Activated T-helper 9 cell treated with anti-CD3 and anti-CD28 coated beads, Interleukin-2, amount 50 U/mL, for 16 hours (primary cell): Measurements from ENCODE around the gene SIN3A.
"Not testable (repeated sequence)": the region's sequence is repeated elsewhere in the genome, so short reads cannot be mapped to it uniquely, and the experiment has no call there.

Experiments used
- DNase-seq: peaks from one replicate; pipeline ENCODE4 v3.0.0-alpha.2; 2020; ENCODE audit warnings: low read depth

Gene SIN3A

GRCh38 chr15:75356006-75356405 lies 95.5 kb downstream of the SIN3A start:
- no peak for DNase-seq

DNA sequence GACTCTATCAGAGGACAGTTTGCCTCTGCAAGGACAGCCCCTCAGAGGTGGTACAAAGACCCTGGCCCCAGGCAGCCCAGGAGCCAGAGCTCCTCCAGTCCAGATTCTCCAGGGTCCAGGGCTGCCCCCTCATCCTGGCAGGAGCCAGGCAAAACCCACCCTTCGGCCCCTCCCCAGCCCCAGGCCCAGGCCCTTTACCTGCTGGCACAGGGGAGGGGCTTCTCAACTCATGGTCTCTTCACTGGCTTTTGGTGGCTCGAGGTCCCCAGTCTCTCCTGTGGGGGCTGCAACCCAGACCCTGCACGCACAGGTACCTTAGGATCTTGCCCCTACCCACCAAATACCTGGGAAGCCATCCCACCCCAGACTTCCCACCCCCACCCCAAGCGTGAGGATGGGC lies 96.1 kb downstream of the SIN3A start:
- no peak for DNase-seq

DNA sequence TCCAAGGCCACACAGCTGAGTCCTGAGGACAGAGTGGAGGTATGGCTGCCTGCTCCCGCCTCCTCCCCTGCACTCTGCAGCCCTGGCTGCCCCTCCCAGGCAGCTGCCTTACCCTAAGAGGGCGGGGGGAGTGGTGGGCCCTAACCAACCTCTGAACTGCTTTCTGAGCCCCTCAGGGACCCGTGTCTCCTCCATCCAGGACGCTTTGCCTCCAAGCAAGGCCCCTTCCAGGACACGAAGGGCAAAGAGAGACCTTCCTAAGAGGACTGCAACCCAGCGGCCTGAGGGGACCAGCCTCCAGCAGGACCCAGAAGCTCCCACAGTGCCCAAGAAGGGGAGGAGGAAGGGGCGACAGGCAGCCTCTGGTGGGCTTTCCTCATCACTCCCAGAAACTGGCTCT lies 97.0 kb downstream of the SIN3A start:
- no peak for DNase-seq

- no peak for DNase-seq
Observed at GRCh38 chr15:75353604-75354003, 97.9 kb downstream of the SIN3A start.

- DNase-seq, result no peak
Observed at GRCh38 chr15:75352186-75353080, 99.1 kb downstream of the SIN3A start.

- DNase-seq, result no peak
Observed at GRCh38 chr15:75350601-75351361, 100.7 kb downstream of the SIN3A start.

DNA sequence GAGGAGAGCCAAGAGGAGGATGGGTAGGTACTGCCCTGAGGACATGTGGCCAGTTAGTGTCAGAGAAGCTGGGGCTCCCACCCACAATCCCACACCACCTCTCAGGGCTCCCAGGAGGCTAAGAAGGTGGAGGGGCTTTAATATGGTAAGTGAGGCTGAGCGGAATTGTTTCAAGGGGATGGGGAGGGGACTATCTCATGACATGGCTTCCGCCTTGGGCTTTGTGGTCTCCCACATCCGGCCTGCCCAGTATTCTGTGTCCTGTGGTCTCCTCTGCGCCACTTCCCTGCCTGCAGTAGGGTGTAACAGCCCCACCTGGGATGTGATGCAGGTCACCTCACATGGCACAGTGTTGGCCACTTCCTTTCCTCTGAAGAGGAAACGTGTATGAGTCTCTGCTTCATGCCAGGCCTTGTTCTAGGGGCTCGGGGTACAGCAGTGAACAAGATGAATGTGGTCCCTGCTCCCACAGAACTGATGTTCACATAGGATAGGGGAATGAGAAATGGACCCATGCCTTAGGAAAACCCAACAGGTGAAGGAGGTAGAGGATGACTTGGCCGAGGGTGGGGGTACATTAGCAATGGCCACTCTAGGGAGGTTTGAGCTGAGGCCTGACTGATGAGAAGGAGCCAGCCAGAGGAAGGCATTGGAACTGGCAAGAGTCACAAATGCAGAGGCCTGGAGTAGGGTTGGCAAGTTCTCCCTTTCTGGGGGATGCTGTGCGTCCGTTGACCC lies 101.5 kb downstream of the SIN3A start:
- DNase-seq, result peak; percentile 46

- DNase-seq, result not testable (repeated sequence)
Observed at GRCh38 chr15:75349351-75349669, 102.2 kb downstream of the SIN3A start.

GRCh38 chr15:75348562-75349350 lies 102.7 kb downstream of the SIN3A start:
- DNase-seq, result no peak

- no peak for DNase-seq
Observed at GRCh38 chr15:75348034-75348561, 103.4 kb downstream of the SIN3A start.

DNA sequence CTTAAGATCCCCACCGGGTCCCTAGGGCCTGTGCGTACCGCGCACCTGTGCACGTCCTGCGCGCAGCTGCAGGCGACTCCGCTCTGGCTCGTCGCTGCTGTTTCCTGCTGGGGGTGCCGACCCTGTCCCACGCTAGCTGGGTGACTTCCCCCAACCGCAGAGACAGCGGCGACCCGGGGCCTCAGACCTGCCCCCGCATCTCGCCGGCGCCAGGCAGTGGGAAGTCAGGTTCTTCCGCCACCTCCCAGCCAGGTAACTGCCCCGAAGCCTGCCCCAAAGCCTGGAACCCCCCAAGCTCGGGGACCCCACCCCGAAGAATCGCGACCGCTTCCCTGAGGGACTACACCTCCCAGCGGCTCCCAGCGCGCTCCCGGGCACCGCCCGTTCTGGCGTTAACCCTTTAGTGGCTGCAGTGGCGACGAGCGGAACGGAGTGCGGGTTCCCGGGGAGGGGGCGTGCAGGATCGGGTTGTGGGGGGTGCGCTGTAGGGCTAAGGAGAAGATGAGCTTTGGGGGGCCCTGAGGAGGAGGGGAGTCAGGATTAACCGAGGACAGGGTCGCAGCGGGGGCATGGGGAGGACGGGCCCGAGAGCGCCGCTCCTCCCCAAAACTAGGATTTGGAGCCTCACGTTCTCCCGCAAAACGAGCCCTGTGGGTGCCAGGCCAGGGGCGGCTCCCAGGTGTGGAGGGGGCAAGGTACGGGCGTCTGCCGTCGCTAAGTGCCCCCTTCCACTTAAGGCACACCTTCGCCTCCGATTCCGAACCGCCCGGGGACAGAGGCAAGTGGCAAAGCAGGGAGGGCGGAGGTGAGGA lies 104.1 kb downstream of the SIN3A start:
- peak; percentile 34 for DNase-seq

DNA sequence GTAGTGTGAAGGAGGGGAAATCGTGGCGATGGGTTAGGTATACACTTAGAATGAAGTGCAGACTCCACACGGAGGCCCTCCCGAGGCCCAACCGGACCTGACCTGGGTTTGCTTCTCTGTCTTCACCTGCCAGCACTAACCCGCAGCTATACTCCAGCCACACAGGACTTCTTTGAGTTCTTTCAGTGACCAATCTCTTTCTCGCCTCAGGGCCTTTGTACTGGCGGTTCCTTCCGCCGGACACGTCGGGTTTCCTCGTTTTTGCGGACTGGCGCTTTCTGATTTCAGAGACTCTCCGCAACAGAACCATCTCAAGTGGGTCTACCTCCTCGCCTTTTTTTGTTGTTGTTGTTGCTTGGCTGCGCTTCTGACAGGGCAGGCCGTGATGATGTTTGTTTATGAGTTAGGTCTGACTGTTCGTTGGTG lies 104.7 kb downstream of the SIN3A start, which contains the start of gene NEIL1:
NEIL1 (plus strand) TSS at position 244 of the 426 bp plus-strand sequence. CDS start 1,867 bp downstream, outside the sequence.
- DNase-seq, result no peak

DNA sequence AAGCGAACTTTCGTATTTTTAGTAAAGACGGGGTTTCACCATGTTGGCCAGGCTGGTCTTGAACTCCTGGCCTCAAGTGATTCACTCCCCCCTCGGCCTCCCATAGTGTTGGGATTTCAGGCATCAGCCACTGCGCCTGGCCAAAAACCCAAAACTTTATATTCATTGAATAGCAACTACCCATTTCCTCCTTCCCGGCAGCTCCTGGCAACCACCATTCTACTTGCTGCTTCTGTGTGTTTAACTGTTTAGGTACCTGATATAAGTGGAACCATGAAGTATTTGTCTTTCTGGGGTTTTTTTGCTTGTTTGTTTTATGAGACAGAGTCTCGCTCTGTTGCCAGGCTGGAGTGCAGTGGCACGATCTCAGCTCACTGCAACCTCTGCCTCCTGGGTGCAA lies 107.5 kb downstream of the SIN3A start:
- not testable (repeated sequence) for DNase-seq

DNA sequence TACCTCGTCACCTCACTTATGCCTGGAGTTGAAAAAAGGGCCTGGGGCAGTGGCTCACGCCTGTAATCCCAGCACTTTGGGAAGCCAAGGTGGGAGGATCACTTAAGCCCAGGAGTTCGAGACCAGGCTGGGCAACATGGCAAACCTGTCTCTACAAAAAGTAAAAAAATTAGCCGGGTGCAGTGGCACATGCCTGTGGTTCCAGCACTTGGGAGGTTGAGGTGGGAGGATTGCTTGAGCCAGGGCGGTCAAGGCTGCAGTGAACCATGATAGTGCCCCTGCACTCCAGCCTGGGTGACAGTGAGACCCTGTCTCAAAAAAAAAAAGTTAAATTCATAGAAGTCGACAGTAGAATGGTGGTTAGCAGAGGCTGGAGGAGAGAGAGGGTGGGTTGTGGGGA lies 109.3 kb downstream of the SIN3A start:
- no peak for DNase-seq

- no peak for DNase-seq
Observed at GRCh38 chr15:75339531-75340240, 111.8 kb downstream of the SIN3A start.

DNA sequence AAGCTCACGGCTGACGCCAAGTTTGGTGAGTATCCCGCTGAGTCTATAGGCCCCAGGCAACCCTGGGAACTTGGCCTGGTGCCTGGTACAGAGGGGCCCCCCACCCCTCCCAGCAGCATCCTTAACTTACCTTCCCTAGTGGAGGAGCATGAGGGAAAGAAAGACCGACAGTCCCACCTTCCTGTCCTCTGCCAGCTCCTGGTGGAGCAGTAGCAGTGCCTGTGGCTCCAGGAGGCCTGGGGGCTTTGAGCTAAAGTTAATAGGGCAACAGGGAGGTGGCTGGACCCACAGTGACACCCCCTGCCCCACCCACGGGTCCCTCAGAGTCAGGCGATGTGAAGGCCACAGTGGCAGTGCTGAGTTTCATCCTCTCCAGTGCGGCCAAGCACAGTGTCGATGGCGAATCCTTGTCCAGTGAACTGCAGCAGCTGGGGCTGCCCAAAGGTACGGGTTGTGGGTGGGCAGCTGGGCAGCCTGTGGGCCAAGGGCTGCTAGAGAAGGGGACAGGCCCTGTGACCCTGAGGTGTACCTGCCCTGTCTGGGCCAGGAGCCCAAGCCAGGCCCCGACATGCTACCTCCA lies 112.7 kb downstream of the SIN3A start:
- no peak for DNase-seq

DNA sequence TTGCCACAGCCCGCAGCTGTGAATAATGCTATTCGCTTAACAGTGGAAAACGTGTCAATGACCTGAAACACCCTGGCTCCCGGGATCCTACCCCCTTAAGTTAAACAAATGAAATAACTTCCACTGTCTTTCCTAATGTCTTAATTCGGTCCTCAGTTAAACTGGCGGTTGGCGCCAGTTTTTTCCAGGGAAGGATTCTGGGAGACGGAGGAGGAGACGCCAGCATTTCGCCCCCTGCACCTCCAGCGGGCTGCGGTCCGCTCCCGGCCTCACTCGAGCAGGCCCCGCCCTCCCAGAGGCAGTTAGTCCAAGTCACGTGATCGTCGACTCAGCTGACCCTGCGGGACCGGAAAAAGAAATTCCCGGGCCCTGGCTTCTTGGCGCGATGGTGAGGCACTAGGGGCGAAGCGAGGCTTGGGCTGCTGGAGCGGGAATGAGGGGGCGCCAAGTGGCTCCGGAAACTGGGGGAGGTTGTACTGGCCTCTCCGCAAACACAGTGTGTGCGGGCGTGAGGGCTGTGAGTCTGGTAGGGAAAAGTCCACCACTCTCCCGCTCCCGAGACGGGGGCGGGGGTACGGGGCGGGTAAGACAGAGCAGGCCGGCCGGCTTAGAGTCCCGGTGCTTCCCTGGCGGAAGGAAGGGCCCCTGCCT lies 115.7 kb downstream of the SIN3A start, which contains the start of gene COMMD4:
COMMD4 (plus strand) TSS at position 359 of the 651 bp plus-strand sequence; CDS start at position 386, 27 bp downstream.
- peak; percentile 71 for DNase-seq

DNA sequence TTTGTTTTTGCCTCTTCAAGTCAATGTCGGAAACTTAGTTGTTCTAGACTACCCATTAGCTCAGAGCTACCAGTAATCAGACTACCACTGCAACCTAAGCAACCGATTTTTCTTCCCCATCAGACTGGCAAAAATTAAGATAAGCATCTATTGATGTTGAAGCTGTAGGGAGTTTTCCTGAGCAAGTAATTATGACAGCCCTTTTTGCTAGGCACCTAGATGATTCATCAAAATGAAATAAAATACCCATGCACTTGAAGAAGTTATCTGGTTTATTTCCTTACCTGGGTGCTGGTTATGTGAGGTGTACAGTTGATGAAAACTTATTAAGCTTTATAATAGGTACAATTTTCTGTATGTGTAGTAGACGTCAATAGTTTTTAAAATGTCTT lies 116.2 kb downstream of the SIN3A start:
- DNase-seq, result no peak
